GM19193 (cell line): ENCODE data around the gene RPUSD1.

Experiments
- POLR2A ChIP-seq: IDR thresholded peaks from 4 replicates; pipeline ENCODE4 v1.6.1; 2011; ENCODE audit not compliant: insufficient read depth, insufficient read length; ENCODE audit errors: extremely low read depth

Gene RPUSD1

DNA sequence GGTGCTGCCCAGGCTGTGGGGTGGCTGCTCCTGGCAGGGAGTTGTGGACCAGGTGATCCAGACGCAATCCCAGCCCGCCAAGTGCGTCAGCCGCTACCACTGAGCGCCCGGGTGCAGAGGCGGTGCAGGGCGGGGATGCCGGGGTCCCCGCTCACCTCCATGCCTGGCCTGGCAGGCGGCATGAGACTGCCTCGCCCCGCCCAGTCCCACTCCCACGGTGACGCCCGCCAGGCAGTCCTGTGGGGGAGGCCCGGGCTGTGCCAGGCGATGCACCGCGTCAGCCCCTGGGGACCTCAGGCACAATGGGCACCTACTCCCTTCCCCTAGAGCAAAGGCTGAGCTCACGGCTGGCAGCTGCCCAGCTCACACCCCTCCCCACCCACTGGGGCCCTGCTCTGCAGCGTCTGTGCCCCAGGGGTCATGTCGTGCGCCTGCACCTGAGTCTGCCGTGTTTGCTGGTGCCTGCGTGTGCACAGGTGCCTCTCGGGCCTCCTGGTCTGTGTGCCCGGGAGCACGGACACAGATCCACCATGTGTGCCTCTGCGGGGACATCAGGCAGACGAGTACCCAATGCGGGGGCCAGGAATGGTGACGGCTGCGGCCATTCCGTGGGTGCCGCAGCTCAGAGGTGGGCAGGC, 5.3 kb downstream of the RPUSD1 start:
- no peak for TF ChIP-seq POLR2A

DNA sequence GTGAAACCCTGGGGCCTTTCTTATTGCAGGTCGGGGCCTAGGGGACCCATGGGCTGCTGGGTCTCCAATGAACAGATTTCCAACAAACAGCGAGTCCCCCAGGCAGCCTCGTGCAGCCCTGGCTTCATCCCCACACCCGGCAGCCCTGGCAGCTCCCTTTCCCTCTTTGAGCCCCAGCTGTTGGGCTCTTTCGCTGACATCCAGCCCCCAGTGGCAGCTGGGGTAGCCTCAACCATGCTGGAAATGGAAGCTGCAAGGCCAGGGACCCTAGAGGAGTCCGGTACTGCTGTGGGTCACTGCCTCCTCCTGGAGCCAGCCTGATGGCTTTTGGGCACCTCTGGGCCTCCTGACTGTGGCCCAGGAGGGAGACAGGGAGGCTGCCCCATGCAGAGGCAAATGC, 5.9 kb downstream of the RPUSD1 start:
- TF ChIP-seq POLR2A: no peak

DNA sequence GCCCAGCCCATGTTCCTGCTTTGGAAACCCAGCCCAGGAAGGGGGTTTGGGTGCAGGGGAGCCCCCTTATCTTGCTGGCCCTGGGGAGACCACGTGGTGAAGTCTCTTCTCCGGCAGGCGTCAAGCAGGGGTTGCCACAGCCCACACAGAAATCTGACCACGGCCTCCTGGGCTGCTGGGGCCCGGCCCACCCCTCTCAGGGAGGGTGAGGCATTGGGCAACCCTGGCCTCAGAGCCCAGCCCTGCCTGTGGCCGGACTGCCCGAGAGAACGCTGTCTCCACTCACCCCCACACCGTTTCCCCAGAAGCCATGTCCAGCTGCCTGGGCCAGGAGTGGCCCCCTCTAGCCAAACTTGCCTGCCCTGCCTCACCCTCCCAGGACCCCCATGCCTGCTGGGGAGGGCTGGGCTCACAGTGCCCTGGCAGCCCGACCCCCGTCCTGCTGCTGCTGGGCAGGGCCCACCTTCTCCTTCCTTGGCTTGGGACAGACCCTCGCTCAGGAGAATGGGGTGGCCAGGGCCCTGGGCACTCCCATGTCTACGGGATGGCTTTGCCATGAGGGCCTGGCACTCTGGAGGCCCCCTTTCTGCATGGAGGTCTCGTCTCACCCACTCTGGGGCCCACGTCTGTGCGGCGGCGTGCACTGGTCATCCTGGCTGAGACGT, 6.7 kb downstream of the RPUSD1 start:
- no peak for TF ChIP-seq POLR2A

DNA sequence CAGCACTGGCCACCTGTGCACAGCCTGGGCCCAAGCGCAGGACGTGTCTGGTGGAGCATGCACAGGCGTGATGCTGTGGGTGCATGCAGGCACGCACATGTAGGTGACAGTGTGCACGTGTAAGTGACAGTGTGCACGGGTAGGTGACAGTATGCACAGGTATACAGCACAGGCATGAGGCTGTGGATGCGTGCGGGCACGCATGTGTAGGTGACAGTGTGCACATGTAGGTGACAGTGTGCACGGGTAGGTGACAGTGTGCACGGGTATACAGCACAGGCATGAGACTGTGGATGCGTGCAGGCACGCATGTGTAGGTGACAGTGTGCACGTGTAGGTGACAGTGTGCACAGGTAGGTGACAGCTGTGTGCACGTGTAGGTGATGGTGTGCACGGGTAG, 7.9 kb downstream of the RPUSD1 start:
- TF ChIP-seq POLR2A: no peak

DNA sequence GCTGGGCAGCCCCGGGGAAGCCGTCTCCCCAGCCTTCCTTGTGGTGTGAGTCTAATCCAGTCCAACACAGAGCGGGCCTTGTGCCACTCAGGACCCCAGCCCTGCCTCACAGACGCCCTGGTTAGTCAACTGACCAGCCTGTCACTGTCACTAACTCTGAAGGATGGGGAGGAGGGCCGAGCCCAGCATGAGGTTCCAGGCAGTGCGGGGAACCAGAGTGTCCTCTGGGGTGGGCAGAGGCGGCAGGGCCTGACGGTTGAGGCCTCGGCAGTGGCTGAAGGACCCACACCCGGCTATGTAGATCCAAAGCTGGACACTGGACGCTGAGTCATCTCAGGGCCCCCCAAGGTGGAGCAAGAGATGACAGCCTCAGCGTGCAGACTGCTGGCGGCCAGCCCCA, 8.6 kb downstream of the RPUSD1 start:
- TF ChIP-seq POLR2A: no peak

DNA sequence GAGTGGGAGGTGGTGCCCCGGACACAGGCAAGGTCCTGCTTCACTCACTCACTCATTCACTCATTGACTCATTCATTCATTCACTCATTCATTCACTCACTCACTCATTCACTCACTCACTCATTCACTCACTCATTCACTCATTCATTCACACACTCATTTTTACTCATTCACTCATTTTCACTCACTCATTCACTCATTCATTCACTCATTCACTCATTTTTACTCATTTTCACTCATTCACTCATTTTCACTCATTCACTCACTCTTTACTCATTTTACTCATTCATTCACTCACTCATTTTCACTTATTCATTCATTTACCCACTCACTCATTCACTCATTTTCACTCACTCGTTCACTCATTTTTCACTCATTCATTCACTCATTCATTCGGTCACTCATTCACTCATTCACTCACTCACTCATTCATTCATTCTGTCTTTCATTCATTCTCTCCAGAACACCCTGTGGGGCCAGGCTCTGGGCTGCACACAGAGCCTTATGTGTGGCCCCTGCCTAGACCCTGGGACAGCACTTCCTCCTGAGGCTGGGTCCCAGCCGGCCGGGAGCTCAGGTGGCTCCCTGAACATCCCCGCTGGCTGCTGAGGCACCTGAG, 9.2 kb downstream of the RPUSD1 start:
- TF ChIP-seq POLR2A: no peak

DNA sequence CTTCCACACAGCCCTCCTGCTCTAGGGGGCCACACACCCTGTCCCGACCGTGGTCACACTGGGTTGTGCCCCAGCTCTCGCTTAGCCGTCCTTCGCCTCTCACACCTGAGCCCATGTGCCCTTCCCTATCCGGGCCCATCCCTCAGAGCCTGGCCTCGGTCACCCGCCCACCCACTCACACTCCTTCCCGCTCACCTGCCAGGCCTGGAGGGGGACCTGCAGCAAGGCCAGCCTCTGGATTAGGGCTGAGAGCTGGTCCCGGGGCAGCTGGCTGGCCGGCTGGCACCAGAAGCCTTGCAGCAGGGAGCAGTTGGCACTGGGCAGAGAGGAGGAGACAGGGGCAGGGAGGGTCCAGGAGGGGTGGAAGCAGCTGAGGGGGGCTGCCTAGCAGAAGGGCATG, 9.7 kb downstream of the RPUSD1 start:
- no peak for TF ChIP-seq POLR2A

DNA sequence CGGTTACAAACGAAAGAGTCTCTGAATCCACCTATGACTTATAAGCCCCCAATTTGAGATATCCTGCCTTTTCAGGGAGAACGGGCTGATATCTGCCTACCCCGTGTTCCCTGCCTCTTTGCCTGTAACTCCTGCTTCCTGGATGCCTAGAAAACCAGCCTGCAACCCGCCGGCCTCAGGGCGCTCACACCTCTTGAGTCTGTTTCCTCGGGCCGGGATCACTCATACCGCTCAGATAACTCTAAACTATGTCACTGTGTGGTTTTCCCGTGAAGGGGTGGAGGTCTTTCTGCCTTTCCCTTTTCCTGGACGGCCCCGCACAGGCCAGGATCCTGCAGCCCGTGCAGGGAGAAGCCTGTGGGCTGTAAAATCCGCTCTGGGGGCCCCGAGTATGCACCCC, 10.4 kb downstream of the RPUSD1 start:
- TF ChIP-seq POLR2A: no peak

DNA sequence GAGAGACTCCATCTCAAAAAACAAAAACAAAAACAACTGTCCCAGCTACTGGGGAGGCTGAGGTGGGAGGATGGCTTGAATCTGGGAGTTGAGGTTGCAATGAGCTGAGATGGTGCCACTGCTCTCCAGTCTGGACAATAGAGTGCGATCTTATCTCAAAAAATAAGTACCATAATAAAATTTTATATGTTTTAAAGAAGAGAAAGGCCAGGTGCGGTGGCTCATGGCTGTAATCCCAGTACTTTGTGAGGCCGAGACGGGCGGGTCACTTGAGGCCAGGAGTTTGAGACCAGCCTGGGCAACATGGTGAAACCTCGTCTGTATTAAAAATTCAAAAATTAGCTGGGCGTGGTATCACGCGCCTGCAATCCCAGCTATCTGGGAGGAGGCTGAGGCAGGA, 11.4 kb downstream of the RPUSD1 start:
- no peak for TF ChIP-seq POLR2A

DNA sequence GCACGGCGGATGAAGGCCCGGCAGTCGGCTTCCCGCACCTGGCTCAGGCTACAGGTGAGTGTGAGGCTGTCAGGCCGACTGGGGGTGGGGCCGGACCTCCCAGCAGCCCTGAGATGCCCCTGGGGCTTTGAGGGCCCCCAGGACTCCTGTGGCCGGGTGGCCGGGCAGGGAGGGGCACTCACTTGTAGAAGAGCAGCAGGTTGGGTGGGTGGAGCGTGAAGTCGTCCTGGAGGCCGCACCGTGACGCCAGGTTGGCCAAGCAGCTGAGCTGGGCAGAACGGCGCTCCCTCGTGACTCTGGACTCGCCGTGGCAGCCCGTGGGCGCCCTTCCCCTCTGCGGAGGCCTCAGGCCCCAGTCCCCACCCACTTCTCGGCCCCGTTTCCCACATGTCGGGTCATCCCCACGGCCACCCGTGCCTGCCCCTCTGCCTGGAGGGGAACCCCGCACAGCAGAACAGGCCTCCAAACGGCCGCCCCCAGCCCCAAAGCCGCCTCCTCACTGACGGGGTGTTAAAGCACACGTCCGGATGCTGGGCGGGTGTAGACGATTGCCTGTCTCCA, 12.9 kb downstream of the RPUSD1 start:
- TF ChIP-seq POLR2A: no peak

DNA sequence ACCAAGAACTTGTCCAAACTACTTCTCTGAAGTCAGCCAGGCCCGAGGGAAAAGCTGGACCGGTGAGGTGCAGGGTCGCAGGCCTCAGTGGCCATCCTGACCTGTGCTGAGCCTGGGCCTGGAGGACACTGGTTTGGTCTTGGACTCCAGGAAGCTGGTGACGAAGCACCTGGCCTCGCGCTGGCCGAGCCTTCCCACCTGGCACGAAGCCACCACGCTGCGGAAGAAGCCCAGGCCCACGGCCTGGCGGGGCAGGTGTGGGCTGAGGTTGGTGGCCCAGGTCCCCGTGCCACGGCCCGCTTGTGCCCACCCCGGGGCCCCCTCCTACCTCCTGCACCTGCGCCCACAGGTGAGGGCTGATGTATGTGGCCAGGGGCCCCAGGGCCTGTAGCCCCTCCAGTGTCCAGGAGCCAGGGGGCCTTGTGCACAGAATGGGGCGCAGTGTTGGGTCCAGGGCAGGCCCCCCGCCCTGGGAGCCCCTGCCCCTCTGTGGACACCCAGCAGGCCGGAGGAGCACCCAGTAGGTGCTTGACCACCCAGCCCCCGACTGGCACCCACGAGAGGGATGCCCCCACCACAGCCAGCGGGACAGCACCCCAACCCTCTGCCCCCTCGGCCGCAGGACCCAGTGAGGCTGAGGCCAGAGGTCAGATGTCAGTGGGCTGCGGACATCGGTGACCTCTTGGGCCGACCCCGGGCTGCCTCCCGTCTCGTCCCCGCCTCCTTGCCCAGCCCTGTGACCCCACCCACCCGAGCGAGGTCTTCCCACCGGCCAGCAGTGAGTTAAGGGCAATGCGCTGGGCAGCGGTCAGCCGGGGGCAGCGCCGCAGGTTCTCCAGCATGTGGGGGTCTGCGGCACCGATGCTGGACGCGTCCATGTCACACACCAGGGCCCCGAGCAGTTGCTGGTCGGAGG, 13.8 kb downstream of the RPUSD1 start:
- no peak for TF ChIP-seq POLR2A

DNA sequence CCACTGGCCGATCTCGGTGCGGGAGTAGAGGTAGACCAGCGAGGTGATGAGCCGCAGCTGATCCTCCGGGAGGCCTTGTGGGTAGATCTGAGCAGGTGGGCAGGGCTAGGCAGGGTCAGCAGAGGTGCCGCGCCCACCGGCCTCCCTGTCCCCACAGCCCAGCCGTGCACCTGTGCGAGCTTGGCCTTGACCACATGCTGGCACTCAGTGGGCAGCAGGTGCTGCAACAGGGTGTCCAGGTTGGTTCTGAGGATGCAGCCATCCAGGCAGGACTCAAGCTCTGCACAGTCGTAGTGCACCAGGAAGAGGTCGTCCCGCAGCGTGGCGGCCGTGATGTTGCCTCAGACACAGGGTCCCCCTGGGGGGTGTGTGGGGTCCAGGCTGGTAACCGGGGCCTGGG, 15.2 kb downstream of the RPUSD1 start:
- no peak for TF ChIP-seq POLR2A

DNA sequence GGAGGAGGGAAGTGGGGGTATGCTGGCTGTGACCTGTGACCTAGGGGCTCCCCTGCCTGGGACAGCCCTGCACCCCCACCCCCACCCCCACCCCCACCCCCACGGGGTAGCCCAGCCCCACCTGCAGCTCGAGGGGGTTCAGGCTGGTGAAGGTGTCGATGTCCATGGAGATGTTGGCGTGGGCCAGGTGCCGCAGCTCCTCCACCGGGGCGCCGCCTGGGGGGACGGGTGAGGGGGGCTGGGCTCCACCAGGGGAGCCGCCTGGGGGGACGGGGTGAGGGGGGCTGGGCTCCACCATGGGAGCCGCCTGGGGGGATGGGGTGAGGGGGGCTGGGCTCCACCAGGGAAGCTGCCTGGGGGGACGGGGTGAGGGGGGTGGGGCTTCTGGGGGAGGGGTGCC, 17.8 kb downstream of the RPUSD1 start:
- no peak for TF ChIP-seq POLR2A

DNA sequence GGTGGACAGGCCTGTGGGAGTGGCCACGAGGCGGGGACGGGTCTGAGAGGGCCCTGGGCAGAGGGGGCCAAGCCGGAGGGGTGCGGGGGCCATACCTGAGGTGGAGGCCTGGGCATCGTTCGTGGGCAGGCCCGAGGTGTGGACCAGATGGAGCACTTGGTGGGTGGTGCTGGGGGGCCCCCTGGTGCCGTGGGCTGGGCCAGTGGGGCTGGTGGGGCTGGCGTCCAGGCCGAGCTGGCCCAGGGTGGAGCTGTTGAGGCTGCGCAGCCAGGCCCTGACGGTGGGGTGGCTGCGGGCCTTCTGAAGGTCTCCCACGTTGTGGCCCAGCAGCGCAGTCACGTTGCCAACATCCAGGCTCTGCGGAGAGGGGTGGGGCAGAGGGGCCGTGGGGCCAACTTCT, 18.2 kb downstream of the RPUSD1 start:
- no peak for TF ChIP-seq POLR2A

DNA sequence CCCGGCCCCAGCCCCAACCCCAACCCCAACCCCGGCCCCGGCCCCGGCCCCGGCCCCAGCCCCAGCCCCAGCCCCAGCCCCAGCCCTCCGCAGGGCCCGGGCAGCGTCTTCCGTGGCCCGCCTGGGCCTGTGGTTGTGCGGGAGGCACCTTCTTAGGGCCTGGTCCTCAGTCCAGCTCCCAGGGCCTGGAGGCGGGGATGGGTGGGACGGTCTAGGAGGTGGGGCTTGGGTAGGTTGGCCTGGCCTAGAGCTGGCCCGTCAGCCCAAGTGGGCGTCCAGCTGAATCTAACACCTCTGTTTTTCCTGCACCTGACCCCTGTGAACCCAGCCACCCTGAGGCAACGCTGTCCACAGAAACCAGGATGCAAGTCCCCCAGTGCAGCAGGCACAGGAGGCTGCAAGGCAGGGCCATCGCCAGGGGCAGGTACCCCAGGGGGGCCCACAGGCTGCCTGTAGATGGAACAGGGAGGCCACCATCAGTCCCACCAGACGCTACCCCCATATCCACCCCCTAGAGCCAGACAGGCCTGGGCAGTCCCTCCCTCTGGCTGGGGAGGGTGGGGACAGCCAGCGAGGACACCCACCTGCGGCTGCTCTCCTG, 18.9 kb downstream of the RPUSD1 start:
- no peak for TF ChIP-seq POLR2A

DNA sequence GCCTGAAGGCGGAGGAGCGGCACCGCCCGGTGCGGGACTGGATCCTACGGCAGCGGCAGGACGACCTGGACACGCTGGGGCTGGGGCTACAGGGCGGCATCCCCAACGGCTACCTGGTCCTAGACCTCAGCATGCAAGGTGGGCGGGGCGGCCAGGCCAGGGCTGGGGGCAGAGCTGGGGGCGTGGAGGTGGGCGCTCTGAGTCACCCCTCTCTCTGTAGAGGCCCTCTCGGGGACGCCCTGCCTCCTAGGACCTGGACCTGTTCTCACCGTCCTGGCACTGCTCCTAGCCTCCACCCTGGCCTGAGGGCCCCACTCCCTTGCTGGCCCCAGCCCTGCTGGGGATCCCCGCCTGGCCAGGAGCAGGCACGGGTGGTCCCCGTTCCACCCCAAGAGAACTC, 19.8 kb downstream of the RPUSD1 start:
- no peak for TF ChIP-seq POLR2A
